IPS DF 6.9 (cell line): Measurements from ENCODE around the gene ATXN2.

Experiments used
- DNase-seq: peaks from one replicate; pipeline ENCODE4 v3.0.0-alpha.2; 2013; ENCODE audit warnings: low read depth, low spot score
- H3K27ac ChIP-seq: one replicate; pipeline ENCODE4 v1.5.1; 2013; ENCODE audit warnings: low read length, control low read depth
- H3K27me3 ChIP-seq: 2 replicates; pipeline ENCODE4 v1.6.1; 2013; ENCODE audit warnings: mild to moderate bottlenecking, low read length; ENCODE audit not compliant: control insufficient read depth, insufficient read depth
- H3K36me3 ChIP-seq: 2 replicates; pipeline ENCODE4 v1.6.1; 2013; ENCODE audit warnings: low read length; ENCODE audit not compliant: control insufficient read depth, insufficient read depth
- H3K4me1 ChIP-seq: 2 replicates; pipeline ENCODE4 v1.6.1; 2013; ENCODE audit warnings: low read length; ENCODE audit not compliant: control insufficient read depth, insufficient read depth
- H3K4me3 ChIP-seq: 2 replicates; pipeline ENCODE4 v1.5.1; 2013; ENCODE audit warnings: mild to moderate bottlenecking, low read length
- H3K9me3 ChIP-seq: 2 replicates; pipeline ENCODE4 v1.6.1; 2013; ENCODE audit warnings: low read length, inconsistent platforms; ENCODE audit not compliant: control insufficient read depth, insufficient read depth
- WGBS: extraction: QIAGEN DNeasy Blood & Tissue Kit; methylation state at CpG from one replicate; pipeline ENCODE4 v1.1.7; 2013; ENCODE audit warnings: mixed read lengths, missing lambda C conversion rate; ENCODE audit not compliant: insufficient read length, insufficient coverage; 5-methylcytosine and 5-hydroxymethylcytosine counted together

Gene ATXN2

GRCh38 chr12:111430433-111431353, 168.4 kb downstream of the ATXN2 start:
- H3K27ac ChIP-seq: no peak overlapping the region
- peaks cover 16% of the 10 kb centered on the region for H3K4me1 ChIP-seq

GRCh38 chr12:111429828-111430432, 169.2 kb downstream of the ATXN2 start:
- no peak overlapping the region for H3K4me3 ChIP-seq
- no peak overlapping the region for H3K27ac ChIP-seq
- no peaks in the 10 kb centered on the region for H3K27me3 ChIP-seq
- H3K9me3 ChIP-seq: no peaks in the 10 kb centered on the region
- H3K4me1 ChIP-seq: peaks cover 13% of the 10 kb centered on the region
- no CpG with 5 or more reads among the region's 21 CpGs for WGBS
- no peaks in the 10 kb centered on the region for H3K36me3 ChIP-seq
- DNase-seq: no peak

More at GRCh38 chr12:111430433-111431353, 168.4 kb downstream of the ATXN2 start:
- no peak overlapping the region; the same call in 1 of the 2 replicates for H3K4me3 ChIP-seq
- WGBS: no CpG with 5 or more reads among the region's 17 CpGs
- no peaks in the 10 kb centered on the region for H3K9me3 ChIP-seq
- H3K36me3 ChIP-seq: peaks cover 2% of the 10 kb centered on the region; the same call in 1 of the 2 replicates
- no peak for DNase-seq
- no peaks in the 10 kb centered on the region for H3K27me3 ChIP-seq

GRCh38 chr12:111428728-111429175, 170.4 kb downstream of the ATXN2 start:
- Histone ChIP-seq H3K4me3 (no peak overlapping the region), H3K27ac (no peak overlapping the region), H3K9me3 (no peaks in the 10 kb centered on the region), H3K4me1 (peaks cover 10% of the 10 kb centered on the region), H3K36me3 (no peaks in the 10 kb centered on the region), H3K27me3 (no peaks in the 10 kb centered on the region)
- WGBS: no CpG with 5 or more reads among the region's 21 CpGs
- DNase-seq: no peak

- DNase-seq: no peak
- Histone ChIP-seq H3K27ac (no peak overlapping the region), H3K27me3 (no peaks in the 10 kb centered on the region), H3K4me3 (no peak overlapping the region), H3K4me1 (peaks cover 10% of the 10 kb centered on the region), H3K36me3 (no peaks in the 10 kb centered on the region), H3K9me3 (no peaks in the 10 kb centered on the region)
- no CpG with 5 or more reads among the region's 9 CpGs for WGBS
Observed at GRCh38 chr12:111428081-111428727, 170.9 kb downstream of the ATXN2 start.

- Histone ChIP-seq H3K36me3 (no peaks in the 10 kb centered on the region), H3K4me1 (peaks cover 10% of the 10 kb centered on the region), H3K9me3 (no peaks in the 10 kb centered on the region), H3K27ac (no peak overlapping the region), H3K27me3 (no peaks in the 10 kb centered on the region), H3K4me3 (no peak overlapping the region)
- WGBS: no CpG with 5 or more reads among the region's 7 CpGs
- no peak for DNase-seq
Observed at GRCh38 chr12:111427417-111428074, 171.6 kb downstream of the ATXN2 start.

- Histone ChIP-seq H3K27ac (no peak overlapping the region), H3K9me3 (no peaks in the 10 kb centered on the region), H3K4me1 (peaks cover 10% of the 10 kb centered on the region), H3K4me3 (no peak overlapping the region), H3K36me3 (no peaks in the 10 kb centered on the region), H3K27me3 (no peaks in the 10 kb centered on the region)
- no CpG with 5 or more reads among the region's 11 CpGs for WGBS
- no peak for DNase-seq
Observed at GRCh38 chr12:111426344-111427185, 172.6 kb downstream of the ATXN2 start.

- H3K4me1 ChIP-seq: peaks cover 8% of the 10 kb centered on the region
- no peak for DNase-seq
- H3K36me3 ChIP-seq: no peaks in the 10 kb centered on the region
- WGBS: no CpG with 5 or more reads among the region's 8 CpGs
- no peaks in the 10 kb centered on the region for H3K27me3 ChIP-seq
- H3K4me3 ChIP-seq: no peak overlapping the region
- H3K9me3 ChIP-seq: no peaks in the 10 kb centered on the region
- H3K27ac ChIP-seq: no peak overlapping the region
Observed at GRCh38 chr12:111425655-111426054, 173.5 kb downstream of the ATXN2 start.

- H3K4me3 ChIP-seq: no peak overlapping the region
- no peaks in the 10 kb centered on the region for H3K36me3 ChIP-seq
- WGBS: no CpG with 5 or more reads among the region's 6 CpGs
- H3K27ac ChIP-seq: no peak overlapping the region
- no peaks in the 10 kb centered on the region for H3K27me3 ChIP-seq
- H3K9me3 ChIP-seq: no peaks in the 10 kb centered on the region
- no peak for DNase-seq
- peaks cover 4% of the 10 kb centered on the region for H3K4me1 ChIP-seq
Observed at GRCh38 chr12:111424793-111425251, 174.3 kb downstream of the ATXN2 start.

GRCh38 chr12:111424189-111424792, 174.8 kb downstream of the ATXN2 start:
- no peak overlapping the region for H3K4me3 ChIP-seq
- no peaks in the 10 kb centered on the region for H3K27me3 ChIP-seq
- WGBS: no CpG with 5 or more reads among the region's 11 CpGs
- DNase-seq: no peak
- H3K4me1 ChIP-seq: peaks cover 1% of the 10 kb centered on the region; the same call in 1 of the 2 replicates
- no peaks in the 10 kb centered on the region for H3K9me3 ChIP-seq
- no peak overlapping the region for H3K27ac ChIP-seq
- H3K36me3 ChIP-seq: no peaks in the 10 kb centered on the region; the same call in 1 of the 2 replicates
